Activated gamma-delta T cell treated with Interleukin-2 at 50 U/mL for 16 hours (primary cell): Measurements from ENCODE around the gene FKBP4.

ENCODE experiments used
- DNase-seq: peaks from one replicate; pipeline ENCODE4 v3.0.0-alpha.2; 2020

Gene FKBP4

DNA sequence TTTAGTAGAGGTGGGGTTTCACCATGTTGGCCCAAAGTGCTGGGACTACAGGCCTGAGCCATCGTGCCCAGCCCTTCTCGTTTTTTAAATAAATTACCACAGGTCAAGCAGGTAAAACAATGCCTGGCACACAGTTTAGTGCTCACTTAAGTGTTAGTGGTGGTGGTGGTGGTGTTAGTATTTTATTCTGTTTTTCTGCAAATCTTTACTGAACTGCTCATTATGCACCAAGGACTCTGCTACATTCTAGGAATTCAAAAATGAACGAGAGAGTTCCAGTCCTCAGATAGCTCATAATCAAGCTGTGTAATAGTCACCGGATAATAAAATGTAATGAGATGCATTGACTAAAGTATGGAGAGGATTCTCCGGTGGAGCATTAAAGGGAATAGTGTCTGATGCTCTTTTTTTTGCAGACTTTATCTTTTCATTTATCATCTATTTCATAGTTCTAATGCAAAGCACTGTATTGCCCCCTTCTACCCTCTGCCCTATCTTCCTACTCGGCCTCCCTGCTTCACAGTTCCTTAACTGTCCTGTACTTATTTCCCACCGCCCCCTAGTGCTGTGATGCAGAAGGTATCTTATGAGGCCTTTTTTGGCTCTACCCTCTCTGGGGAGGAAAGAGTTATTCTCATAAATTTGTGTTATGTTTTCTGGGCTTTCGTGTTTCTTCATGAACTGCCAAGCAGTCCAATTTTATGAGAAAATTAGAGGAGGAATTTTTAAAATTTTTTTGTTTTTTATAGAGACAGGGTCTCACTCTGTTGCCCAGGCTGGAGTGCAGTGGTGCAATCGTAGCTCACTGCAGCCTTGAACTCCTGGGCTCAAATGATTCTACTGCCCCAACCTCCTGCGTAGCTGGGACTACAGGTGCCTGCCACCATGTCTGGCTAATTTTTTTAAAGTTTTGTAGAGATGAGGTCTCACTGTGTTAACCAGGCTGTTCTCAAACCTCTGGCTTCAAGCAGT lies 18.7 kb downstream of the FKBP4 start:
- DNase-seq, result peak; percentile 29

DNA sequence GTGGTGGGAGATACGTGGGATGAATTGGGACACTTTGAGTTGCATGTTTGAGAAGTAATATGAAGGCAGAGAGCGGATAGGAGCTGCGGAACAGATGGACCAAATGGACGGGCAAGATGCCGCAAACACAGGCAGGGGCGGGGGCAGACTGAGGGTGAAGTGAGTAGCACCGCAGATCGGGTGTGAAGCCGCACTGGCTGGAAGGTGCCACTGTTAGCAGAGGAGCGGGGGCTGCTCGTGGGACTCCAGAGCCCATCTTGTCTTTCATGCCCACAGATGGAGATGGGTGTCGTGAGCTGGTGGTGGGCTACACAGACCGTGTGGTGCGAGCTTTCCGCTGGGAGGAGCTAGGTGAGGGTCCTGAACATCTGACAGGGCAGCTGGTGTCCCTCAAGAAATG lies 25.0 kb downstream of the FKBP4 start:
- DNase-seq, result no peak

DNA sequence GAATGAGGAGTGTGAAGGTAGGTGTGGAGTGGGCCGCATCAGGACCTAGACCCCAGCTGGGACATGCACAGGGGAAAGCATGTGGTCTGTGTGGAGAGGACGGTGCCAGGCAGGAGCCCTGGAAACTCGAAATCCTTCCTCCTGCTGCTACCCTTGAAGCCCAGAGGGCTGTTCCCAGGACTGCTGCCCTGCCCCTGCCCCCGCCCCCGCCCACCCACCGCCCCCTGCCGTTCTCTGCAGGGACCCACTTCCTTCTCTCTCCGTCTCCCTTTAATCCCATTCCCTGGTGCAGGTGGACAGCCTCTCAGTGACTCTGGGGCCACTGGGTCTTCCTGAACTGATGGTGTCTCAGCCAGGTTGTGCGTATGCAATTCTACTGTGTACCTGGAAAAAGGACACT lies 25.7 kb downstream of the FKBP4 start:
- no peak for DNase-seq

DNA sequence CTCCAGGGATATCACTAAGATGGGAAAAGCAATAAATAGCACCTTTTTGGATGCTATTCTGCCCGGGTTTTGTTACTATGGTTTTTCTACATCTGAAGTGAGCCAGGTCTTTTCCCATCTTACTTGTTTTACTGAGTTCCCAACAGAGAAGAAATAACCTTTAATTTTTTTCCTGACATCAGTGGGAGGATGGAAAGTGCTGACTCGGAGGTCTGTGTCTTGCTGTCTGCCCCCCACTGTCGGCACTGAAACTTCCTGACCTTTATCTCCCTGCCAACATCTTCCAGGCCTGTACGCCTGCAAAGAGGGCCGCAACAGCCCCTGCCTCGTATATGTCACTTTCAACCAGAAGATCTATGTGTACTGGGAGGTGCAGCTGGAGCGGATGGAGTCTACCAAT lies 28.7 kb downstream of the FKBP4 start:
- DNase-seq, result no peak

DNA sequence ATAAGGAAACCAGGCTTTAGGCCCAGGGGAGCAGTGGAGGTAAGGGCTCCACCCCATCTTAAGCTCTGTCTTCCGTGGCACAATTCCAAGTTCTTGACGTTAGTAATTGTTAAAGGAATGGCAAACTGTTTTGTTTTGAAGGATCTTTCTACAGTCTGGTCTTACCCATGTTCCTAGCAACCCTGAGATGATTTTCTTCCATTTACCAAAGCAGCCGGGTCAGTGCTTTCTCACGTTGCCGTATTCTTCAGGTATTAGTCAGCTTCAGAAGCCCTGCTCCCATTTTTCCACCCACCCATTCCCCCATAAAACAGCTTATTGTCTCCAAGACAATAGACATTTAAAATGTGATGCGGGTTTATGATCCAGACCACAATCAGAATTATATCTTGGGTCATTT lies 29.8 kb downstream of the FKBP4 start:
- DNase-seq, result no peak

DNA sequence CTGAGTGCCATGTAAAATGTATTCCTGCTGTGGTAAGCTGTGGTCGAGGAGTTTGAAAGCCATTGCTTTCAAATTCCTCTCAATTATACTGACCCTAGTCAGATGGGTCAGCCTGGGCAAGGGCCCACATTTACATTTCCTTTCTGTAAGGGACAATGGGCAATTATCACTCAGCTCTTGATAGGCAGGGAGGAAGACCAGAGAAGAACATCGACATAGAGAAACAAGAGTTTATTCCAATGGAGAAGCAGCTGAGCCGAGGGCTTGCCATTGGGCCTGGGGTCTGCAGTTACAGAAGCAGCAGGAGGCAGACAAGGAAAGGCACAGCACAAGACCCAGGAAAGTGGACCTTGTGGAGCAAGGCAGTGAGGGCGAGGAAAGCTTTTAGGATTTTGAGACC lies 30.4 kb downstream of the FKBP4 start:
- DNase-seq, result no peak

DNA sequence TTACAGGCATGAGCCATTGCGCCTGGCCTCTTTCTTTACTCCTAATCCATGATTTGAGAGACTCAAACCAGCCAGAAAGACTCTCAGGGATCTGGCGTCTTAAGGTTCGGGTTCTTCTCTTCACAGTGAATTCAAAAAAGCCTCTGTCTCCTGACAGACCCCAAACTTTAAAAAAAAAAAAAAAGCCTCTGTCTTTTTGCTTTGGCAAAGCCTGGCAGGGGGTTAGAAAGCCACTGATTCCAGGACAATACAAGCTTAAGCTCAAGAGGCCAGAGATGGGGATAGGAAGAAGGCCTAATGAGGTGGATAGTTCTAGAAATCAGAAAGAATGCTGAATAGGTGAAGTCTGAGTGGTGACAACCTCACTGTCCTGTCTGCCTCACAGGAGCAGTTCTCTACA lies 31.3 kb downstream of the FKBP4 start:
- DNase-seq, result no peak

DNA sequence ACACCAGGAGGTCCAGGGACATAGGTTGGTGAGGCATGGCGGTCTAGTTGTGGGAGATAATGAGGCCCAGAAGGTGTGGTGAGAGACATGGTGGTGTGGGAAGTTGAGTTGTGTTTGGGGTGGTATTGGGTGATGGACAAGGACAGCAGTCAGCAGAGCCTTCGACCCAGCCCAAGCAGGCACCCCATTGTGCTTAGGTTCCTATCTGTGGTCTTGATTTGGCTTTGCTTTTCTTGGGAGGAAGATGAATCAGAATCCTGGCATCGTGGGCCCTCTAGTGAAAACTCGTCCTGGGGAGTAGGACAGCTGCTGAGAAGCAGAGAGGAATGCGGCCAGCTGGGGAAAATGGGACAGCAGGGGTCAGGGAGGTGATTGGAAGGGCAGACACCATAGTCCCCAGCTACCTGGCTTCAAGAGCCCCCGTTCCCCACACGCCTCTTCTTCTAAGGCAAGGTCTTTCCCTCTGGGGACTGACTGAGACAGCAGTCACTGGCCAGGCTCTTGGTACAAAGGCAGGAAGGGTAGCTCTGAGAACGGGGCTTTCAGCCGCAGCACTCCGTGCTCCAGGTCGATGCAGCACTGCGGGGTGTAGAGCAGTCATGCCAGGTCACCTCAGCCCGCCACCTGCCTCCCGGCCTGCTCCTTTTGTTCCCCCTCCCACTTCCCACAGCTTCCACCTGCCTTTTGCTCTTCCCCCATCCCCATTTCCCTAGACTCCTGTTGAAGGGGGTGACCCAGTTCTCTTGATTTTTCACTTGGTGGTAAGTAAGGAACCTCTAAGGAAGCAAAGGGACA lies 32.1 kb downstream of the FKBP4 start:
- DNase-seq, result no peak

DNA sequence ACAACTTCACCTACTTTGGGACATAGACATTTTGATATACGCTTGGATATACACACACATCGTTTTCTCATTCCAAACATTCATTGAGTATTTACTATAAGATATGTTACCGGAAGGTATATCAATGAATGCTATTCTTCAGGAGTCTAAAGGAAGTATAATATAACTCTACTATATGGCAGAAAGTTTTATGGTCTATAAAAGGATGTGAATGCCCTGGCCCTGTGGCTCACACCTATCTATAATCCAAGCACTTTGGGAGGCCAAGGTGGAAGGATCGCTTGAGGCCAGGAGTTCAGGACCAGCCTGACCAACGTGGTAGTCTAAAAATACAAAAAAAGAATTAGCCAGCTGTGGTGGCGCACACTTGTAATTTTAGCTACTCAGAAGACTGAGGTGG lies 34.5 kb downstream of the FKBP4 start:
- DNase-seq, result no peak

DNA sequence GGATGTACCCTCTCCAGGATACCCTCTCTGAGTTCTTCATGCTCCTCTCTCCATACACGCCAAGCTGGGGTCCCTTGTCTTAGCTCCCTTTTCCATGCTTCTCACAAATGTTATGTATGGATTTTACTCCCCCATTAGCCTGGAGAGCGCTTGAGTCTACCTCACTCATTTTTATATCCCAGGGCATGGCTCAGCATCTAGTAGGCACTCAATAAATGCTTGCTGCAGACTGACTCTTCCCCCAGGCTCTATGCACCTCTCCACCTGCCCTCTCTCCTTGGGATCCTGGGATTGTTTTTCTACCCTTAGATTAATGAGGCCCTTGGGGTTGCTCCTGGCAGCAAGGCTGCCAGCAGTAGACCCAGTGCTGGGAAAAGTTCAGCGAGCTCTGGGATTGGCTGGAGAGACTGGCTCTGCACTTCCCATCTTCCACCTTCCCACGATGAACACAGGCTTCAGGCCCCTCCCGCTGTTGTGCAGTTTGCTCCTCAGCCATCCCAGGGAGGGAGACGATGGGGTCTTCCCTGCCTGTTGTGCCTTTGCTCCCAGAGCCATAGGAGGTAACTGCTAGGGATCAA lies 37.9 kb downstream of the FKBP4 start:
- no peak for DNase-seq

DNA sequence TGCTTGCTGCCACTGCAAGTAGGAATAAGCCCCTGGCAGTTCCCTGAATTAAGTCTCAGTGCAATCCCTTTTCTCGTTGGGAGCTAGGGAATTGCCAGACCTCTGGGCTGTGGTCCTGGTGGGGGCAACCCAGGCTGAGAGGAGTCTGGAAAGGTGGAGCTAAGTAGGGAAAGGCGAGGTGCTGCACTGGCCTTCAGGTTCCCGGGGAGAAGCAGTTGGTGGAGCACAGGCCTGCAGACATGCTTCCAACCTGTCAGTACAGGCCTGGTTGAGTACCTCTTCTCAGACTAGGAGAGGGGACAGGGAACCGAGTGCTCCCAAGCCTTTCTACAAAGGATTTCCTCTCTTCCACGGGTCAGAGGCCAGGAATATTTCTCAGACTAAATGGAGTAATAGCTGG lies 38.6 kb downstream of the FKBP4 start:
- DNase-seq, result no peak

DNA sequence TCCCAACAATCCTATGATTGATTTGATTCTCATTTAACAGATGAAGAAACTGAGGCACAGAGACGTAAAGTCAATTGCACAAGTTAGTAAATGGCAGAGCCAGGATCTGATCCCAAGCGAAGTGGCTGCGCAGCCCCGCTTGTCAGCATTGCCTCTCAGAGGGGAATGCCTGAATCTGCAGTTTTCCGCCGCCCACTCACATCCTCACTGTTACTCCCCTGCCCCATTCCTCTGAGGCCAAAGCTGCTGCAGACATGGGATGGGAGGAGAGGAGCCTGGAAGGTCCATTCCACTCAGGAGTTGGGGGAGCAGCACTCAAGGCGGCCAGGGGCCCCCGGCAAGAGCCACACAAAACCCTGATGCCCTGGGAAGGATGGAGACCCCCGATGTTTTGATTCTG lies 39.0 kb downstream of the FKBP4 start:
- no peak for DNase-seq

DNA sequence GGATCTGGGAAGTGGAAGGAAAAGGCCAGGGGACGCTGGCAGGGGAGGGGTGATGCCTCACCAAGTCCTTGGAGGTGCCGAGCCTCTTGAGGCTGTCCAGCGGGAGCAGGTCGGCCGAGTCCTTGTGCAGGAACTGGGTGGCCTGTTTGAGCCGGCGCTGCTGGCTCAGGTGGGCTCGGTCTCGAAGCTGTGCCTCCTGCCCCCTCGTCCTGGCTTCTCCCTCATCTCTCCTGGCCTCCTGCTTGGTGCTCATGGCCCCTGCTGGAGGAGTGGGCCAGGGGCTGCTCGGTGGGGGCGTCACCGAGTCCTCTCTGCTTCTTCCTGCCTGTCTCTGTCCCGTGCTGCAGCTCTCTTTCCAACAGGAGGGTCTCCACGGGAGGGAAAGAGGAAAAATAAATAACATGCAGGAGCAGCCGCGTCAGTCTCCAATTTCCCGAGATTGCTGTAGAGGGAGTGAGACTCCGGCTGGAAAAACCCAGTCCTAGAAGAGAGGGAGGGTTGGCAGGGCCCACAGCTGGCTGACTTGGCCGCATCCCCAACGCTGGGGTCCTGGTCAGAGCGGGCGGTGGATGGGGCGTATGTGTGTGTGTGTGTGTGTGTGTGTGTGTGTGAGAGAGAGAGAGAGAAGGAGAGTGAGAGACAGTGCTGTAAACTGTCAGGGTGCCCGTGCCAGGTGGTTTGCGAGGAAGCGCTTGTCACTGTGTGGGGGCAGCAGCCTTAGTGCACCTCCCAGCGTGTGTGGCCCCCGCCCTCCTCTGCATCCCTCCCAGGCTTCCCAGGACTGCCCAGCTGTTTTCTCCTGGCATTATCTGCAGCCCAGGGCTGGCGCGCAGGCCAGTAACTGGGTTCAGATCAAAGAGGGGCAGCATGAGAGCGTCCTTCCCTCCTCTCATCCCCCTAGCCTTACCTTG lies 40.1 kb downstream of the FKBP4 start, which contains the start of gene NRIP2:
TSS of gene NRIP2 (minus strand) at position 455 of the 911 bp plus-strand sequence. CDS start at position 403, 52 bp downstream.
- no peak for DNase-seq

DNA sequence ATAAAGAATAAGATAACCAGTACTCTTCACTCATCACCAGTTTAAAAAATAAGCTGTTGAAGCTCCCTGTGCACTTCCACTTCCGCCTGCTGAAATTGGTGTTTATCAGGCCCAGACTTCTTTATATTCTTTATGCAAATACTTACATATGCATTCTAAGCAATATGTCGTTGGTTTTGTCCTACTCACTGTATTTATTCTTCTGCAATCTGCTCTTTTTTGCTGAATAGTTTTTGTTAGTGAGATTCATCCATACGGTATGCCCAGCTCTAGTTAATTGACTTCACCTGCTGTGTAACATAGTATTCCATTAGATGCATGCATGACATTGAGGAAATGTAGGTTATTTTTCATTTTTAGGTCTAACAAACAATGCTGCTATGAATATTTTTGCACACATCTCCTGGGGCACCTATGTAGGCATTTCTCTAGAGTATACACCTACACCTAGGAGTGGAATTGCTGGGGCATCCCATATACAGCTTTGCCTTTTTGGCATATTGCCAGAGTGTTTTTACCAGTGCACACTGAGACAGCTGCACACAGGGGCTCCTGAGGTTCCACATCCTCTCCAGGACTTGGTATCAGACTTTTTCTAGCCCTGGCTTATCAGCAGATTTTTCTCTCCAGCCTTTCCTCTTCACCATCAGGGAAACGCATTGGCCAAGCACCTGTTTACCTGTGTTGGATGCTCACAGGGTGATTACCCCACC lies 41.1 kb downstream of the FKBP4 start:
- no peak for DNase-seq

DNA sequence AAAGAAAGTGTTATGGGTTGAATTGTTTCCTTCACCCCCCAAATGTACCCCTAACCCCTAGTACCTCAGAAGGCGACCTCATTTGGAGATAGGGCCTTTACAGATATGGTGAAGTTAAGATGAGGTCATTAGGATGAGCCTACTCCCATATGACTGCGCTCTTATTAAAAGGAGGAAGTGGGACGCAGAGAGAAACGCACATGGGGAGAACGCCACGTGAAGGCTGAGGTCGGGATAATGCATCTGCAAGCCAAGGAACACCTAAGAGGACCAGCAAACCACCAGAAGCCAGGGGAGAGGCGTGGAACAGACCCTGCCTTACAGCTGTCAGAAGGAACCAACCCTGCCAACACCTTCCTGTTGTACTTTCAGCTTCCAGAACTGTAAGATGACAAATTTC lies 41.8 kb downstream of the FKBP4 start:
- DNase-seq, result no peak

DNA sequence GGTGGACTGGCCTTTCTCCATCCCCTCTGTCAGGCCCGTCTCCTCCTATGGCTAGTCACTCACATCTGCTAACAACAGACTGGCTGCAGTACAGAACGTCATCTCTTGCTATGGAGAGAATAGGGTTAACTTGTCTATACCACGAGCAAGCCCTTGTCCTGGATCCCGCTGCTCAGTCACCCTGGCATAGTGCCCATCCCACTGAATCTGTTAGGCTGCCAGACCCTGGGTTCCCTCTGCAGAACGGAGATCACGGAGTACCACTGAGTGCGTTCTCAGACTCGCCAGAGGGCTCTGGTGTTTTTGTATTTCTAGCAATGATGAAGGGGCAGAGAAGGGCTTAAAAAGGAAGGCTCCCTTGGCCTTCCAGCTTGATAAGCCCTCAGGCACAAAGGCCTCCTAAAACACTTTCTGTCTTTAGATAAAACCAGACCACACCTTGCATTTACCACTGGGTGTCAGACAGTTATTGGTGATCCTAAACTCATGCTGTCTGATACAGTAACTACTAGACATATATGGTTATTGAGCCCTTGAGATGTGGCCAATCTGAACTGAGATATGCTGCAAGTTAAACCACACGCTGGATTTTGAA lies 46.4 kb downstream of the FKBP4 start:
- DNase-seq, result no peak

DNA sequence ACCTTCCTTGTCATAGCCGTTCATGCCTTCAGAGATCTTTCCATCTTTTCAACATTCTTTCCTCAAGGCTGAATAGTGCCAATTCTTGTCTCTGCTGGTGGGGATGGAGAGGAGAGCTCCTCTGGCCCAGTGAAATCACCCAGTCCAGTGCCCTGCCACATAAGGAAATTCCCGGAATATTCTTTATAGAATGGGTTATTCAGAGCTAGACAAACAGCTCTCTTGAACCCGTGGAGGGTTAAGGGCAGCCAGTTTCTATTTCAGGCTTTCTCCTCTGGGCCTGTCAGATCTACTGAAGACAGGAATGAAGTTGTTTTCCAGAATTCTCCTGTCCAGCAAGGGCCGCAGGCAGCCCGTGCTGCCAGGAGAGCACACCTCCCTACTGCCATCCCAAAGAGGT lies 48.2 kb downstream of the FKBP4 start:
- no peak for DNase-seq

DNA sequence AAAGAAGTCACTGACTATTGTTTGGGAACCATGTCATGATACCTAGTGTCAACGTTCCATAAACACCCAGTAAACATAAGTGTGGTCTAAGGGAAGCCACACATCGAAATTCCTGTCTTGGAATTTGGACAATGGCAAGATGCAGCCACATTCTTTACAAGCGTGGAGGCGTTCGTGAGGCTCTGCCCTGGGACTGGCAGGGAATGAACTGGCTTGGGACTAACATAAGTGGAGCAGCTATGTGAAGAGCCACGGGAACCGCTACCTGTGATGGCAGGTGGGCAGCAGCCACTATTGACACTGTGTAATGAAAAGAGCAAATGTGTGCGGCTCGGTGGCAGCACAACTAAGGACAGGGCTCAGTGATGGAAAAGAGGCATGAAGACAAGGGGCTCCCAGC lies 50.0 kb downstream of the FKBP4 start:
- DNase-seq, result no peak

DNA sequence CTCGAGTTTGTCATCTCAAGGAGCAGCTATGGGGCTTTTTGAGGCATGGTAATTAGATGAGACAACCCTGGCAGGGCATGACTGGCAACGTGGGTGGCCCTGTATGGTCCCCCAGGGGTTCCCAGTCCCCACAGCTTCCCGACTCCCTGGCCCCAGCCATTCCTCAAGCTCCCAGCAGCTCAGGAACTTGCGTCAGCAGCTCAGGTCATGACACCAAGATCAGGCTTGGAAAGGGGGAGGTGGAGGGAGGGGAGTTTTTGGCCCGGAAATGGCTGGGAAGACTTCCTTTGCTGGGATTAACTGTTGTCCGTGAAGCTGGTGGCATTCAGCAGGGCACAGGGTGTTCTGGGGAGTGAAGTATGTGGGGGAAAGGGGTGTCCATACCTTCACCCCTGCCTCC lies 50.5 kb downstream of the FKBP4 start:
- no peak for DNase-seq

DNA sequence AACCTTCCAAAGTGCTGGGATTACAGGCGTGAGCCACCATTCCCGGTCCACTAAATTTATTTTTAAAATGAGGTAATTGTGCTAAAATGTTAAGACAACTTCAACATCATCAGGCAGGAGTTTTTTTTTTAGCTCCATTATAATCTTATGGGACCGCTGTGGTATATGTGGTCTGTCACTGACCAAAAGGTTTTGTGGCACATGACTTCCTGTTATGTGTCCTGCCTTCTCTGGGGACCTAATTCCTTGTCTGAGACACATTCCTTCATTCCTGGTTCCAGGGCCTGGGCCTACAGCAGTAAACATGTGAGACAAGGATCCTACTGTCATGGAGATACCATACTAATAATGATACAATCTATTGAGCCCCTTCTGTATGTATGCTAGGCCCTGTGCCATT lies 57.2 kb downstream of the FKBP4 start:
- no peak for DNase-seq

DNA sequence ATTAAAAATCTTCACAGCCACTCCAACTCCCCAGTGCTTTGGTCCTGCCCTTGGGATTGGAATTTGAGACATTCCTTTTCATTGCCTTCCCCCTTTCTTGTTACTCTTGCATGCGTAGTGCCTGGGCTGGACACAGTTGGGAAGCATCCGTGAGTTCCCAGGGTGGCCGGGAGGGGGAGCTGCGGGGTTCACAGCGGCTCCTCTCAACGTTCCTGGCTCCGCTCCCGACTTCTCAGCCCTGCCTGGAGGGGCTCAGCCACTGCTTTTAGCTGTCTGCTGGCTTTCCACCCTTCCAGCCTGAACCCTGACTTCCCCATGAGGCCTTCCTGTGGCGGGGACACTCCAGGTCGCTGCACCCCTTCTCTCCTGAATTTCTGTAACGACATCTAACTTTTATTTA lies 58.9 kb downstream of the FKBP4 start:
- DNase-seq, result peak; percentile 20
